Superior temporal gyrus (tissue), 1 donor: ENCODE results near the gene TMEM107.

Source experiments
- DNase-seq: peaks from one replicate; pipeline ENCODE4 v3.0.0-alpha.2; 2016; ENCODE audit errors: extremely low spot score

TMEM107 gene

GRCh38 chr17:8150194-8151119 is 25.7 kb downstream of the TMEM107 start:
- no peak for DNase-seq

GRCh38 chr17:8149419-8150193 is 26.6 kb downstream of the TMEM107 start:
- DNase-seq: no peak

GRCh38 chr17:8148560-8148959 is 27.6 kb downstream of the TMEM107 start:
- no peak for DNase-seq

GRCh38 chr17:8147805-8148404 is 28.3 kb downstream of the TMEM107 start:
- DNase-seq: no peak

- DNase-seq: no peak
These were observed 28.9 kb downstream of the TMEM107 start for GRCh38 chr17:8147141-8147804.

- DNase-seq: no peak
These were observed 29.6 kb downstream of the TMEM107 start for GRCh38 chr17:8146381-8147140.

- DNase-seq: no peak
These were observed 30.4 kb downstream of the TMEM107 start for GRCh38 chr17:8145811-8146210.

GRCh38 chr17:8144401-8145231 is 31.6 kb downstream of the TMEM107 start:
- DNase-seq: no peak

- DNase-seq: no peak
These were observed 32.4 kb downstream of the TMEM107 start for GRCh38 chr17:8143581-8144400.

GRCh38 chr17:8142887-8143580 is 33.1 kb downstream of the TMEM107 start:
- DNase-seq: no peak

- no peak for DNase-seq
These were observed 33.9 kb downstream of the TMEM107 start for GRCh38 chr17:8142158-8142886.

GRCh38 chr17:8141741-8142140 is 34.4 kb downstream of the TMEM107 start:
- DNase-seq: no peak

GRCh38 chr17:8141045-8141444 is 35.1 kb downstream of the TMEM107 start:
- no peak for DNase-seq

- DNase-seq: peak; percentile 2
These were observed 35.8 kb downstream of the TMEM107 start for GRCh38 chr17:8140065-8141029.

GRCh38 chr17:8138672-8139371 is 37.4 kb downstream of the TMEM107 start:
- DNase-seq: peak; percentile 97

- no peak for DNase-seq
These were observed 37.9 kb downstream of the TMEM107 start for GRCh38 chr17:8138374-8138671.
